Lower lobe of right lung (tissue), 2 donors: ENCODE measurements around the gene NCEH1. TPM values are rescaled to one million over a fixed set of nuclear protein-coding genes. Genes with fewer than 3 reads are reported as not detected.

Experiments used
- ATAC-seq, 2 donors: fragments of 200-7000 bp; cut with Tn5 transposase; one replicate each; pipeline ENCODE4 v1.9.1; 2020 to 2022; ENCODE audit warnings: mild to moderate bottlenecking in 2 of 2, moderate library complexity in 2 of 2
- DNase-seq: peaks from one replicate; pipeline ENCODE4 v3.0.0-alpha.2; 2020
- H3K27ac ChIP-seq: fragments of 200-600 bp; one replicate; pipeline ENCODE4 v1.8.0; 2022
- H3K27me3 ChIP-seq: fragments of 200-600 bp; one replicate; pipeline ENCODE4 v1.8.0; 2022; ENCODE audit warnings: low read depth
- H3K36me3 ChIP-seq: fragments of 200-600 bp; one replicate; pipeline ENCODE4 v1.8.0; 2022; ENCODE audit warnings: mild to moderate bottlenecking
- H3K4me1 ChIP-seq: fragments of 200-600 bp; one replicate; pipeline ENCODE4 v1.8.0; 2022
- H3K4me3 ChIP-seq: fragments of 200-600 bp; one replicate; pipeline ENCODE4 v1.8.0; 2022; ENCODE audit warnings: mild to moderate bottlenecking
- H3K9me3 ChIP-seq: fragments of 200-600 bp; one replicate; pipeline ENCODE4 v1.8.0; 2022
- intact Hi-C: fragments of 100-400 bp; cut with DNase I; formaldehyde crosslinking; loops from one replicate; pipeline ENCODE4 v1.11.0; 2022
- total RNA-seq: library from RNA; stranded (reverse); fragmentation: NEBNext Ultra II Directional; extraction: Animal tissue kit (Norgen Biotek cat#: 25700); gene quantifications from one replicate; pipeline ENCODE4 v1.2.1, GENCODE V29; 2021
- TF ChIP-seq, protein P1 (sequence below): fragments of 200-600 bp; IDR thresholded peaks from one replicate; pipeline ENCODE4 v1.8.0; 2022; ENCODE audit warnings: antibody characterized with exemption, mild to moderate bottlenecking
- donor health status: DM: no; HTN: yes; CAD: no; lungs with severe emphysema.

NCEH1 gene
- total RNA-seq, 1 donor from 2014 or later = 97.7 TPM

DNA sequence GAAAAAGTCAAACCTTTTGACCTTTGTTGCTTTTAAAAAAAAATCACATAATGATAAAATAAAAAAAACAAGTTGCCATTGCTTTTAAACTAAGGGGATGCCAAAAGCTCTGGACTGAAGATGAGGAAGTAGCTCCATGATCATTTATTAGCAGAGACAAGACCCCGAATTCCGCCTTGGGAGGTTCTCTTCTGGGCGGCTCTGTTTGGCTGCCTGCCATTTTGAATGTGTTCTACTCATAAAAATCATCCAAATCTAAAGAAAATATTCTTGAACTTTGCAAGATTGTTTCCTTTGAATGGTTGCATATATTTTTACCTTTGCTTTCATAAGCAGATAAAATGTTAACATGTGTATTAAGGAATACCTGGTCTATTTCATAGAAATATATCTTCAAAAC is 63.8 kb downstream of the NCEH1 start:
- no peaks in the 10 kb centered on the region for H3K27me3 ChIP-seq
- H3K36me3 ChIP-seq = peaks cover 6% of the 10 kb centered on the region
- peaks cover 24% of the 10 kb centered on the region for H3K4me1 ChIP-seq
- TF ChIP-seq, protein P1, sequence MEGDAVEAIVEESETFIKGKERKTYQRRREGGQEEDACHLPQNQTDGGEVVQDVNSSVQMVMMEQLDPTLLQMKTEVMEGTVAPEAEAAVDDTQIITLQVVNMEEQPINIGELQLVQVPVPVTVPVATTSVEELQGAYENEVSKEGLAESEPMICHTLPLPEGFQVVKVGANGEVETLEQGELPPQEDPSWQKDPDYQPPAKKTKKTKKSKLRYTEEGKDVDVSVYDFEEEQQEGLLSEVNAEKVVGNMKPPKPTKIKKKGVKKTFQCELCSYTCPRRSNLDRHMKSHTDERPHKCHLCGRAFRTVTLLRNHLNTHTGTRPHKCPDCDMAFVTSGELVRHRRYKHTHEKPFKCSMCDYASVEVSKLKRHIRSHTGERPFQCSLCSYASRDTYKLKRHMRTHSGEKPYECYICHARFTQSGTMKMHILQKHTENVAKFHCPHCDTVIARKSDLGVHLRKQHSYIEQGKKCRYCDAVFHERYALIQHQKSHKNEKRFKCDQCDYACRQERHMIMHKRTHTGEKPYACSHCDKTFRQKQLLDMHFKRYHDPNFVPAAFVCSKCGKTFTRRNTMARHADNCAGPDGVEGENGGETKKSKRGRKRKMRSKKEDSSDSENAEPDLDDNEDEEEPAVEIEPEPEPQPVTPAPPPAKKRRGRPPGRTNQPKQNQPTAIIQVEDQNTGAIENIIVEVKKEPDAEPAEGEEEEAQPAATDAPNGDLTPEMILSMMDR = no peak
- no peak overlapping the region for H3K27ac ChIP-seq
- no peak for DNase-seq
- ATAC-seq = no peak
- no peak overlapping the region for H3K4me3 ChIP-seq
- H3K9me3 ChIP-seq = no peaks in the 10 kb centered on the region
- intact Hi-C loops = no loop called here

DNA sequence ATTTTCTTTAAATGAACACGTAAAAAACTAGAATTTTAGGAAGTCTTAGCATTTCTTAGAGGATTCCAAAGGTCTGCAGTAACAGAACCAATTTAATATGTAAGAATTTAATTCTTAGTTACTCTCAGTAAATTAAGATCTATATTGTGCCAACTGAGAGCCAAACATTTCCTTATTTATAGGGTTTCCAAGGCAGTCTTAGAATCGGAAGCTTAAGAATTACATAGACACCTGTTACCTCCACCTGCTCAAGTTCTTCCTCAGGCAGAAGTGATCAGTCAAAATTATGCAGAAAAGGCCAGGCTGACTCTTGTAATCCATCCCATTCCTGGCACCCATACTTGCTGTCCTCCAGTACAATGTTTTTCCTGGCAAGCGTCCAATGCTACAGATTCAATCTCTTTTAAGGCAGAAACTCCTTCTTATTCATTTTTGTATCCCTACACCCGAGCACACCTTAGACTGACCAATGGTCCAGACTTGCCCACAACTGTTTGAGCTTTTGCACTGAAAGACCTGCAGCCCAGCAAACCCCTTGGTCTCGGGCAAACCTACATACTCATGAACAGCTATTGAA is 64.3 kb downstream of the NCEH1 start:
- intact Hi-C loops = no loop called here
- H3K27me3 ChIP-seq = no peaks in the 10 kb centered on the region
- no peaks in the 10 kb centered on the region for H3K9me3 ChIP-seq
- H3K4me1 ChIP-seq = peaks cover 24% of the 10 kb centered on the region
- TF ChIP-seq, protein P1 = no peak
- H3K36me3 ChIP-seq = peaks cover 11% of the 10 kb centered on the region
- no peak overlapping the region for H3K4me3 ChIP-seq
- ATAC-seq = peak in 1 of 2 donors; percentile 23
- no peak for DNase-seq
- no peak overlapping the region for H3K27ac ChIP-seq

DNA sequence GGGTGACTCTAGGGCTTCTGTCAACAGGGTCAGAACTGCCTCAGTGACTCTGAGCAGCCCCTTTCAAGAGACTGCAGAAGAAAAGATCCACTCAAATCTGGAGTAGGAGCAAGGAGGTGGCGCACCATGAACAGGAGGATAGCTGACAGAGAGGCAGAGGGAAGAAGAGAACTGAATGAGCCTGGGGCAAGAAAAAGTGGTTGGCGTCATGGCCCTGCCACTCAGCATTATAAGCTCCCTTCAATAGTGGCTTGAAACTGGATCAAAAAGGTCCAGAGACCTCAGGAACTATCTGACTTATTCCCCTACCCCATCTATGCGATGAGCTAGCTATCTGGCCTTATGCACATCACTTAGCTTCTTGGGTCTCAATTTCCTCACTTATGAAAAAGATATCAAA is 66.6 kb downstream of the NCEH1 start:
- TF ChIP-seq, protein P1 = no peak
- DNase-seq (no peak), ATAC-seq (no peak)
- Histone ChIP-seq H3K4me3 (no peak overlapping the region), H3K4me1 (peaks cover 20% of the 10 kb centered on the region), H3K9me3 (no peaks in the 10 kb centered on the region), H3K27ac (no peak overlapping the region), H3K36me3 (peaks cover 13% of the 10 kb centered on the region), H3K27me3 (no peaks in the 10 kb centered on the region)
- intact Hi-C loops = no loop called here

DNA sequence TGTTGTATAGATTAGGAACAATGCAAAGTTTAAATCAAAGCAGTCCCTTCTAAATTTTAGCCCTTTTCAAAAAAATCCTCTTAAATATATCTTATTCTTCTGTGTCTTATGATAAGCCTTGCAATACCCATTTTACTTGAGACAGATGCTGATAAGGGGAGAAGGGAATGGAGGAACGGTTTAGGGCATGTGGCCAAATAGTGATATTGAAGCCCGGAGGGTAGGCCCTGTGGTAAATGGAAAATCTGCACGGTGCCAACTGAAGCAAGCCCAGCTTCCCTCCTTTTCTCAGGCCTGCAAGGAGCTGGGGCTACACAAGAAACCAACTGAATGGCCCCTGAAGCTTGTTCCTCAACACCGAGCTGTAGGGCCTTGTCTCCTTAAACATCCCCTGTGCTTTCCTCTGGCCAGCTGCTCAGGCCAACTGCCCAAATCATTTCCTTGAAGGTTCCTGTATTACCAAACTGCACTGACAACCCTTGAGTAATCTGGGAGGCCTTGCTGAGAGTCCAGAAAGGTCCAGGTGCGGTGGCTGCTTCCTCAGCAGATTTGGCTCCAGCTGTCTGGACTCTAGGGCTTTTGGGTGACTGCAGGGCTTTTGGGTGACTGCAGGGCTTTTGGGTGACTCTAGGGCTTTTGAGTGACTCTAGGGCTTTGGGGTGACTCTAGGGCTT is 67.2 kb downstream of the NCEH1 start:
- no peaks in the 10 kb centered on the region for H3K27me3 ChIP-seq
- intact Hi-C loops = no loop called here
- DNase-seq (no peak), ATAC-seq (no peak)
- no peak overlapping the region for H3K27ac ChIP-seq
- TF ChIP-seq, protein P1 = no peak
- peaks cover 17% of the 10 kb centered on the region for H3K4me1 ChIP-seq
- no peak overlapping the region for H3K4me3 ChIP-seq
- peaks cover 13% of the 10 kb centered on the region for H3K36me3 ChIP-seq
- no peaks in the 10 kb centered on the region for H3K9me3 ChIP-seq

DNA sequence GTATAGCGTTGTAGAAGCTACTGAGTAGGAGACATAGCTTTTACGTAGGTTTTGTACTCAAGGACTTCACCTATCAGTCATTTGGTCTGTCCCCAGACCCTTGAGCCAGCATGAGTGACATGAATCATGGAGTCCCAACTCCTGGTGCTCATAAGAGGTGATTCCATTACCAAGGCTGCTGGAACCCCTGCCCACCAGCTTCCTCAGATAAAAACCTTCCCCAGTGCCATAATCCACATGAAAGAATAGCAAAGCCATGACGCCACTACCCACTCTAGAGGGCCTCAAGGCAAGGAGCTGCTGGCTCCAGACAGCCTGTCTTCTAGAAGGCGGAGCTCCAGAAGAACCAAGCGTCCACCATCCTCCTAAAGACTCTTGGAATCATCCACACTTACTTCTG is 69.6 kb downstream of the NCEH1 start:
- no peak for DNase-seq
- H3K27me3 ChIP-seq = no peaks in the 10 kb centered on the region
- no peak overlapping the region for H3K4me3 ChIP-seq
- ATAC-seq = no peak
- intact Hi-C loops = no loop called here
- TF ChIP-seq, protein P1 = no peak
- H3K36me3 ChIP-seq = peaks cover 13% of the 10 kb centered on the region
- H3K9me3 ChIP-seq = no peaks in the 10 kb centered on the region
- no peaks in the 10 kb centered on the region for H3K4me1 ChIP-seq
- H3K27ac ChIP-seq = no peak overlapping the region
